Medulla oblongata (tissue), 1 donor: Measurements from ENCODE around the gene BARHL1.

Source experiments
- DNase-seq: peaks from one replicate; pipeline ENCODE4 v3.0.0-alpha.2; 2015; ENCODE audit errors: extremely low spot score

Gene BARHL1

GRCh38 chr9:132615774-132616173 lies 33.4 kb downstream of the BARHL1 start:
- no peak for DNase-seq

- no peak for DNase-seq
Measured at GRCh38 chr9:132616725-132617124, 34.3 kb downstream of the BARHL1 start.

GRCh38 chr9:132622159-132622558 lies 39.8 kb downstream of the BARHL1 start:
- DNase-seq, result no peak

- no peak for DNase-seq
Measured at GRCh38 chr9:132626285-132626684, 43.9 kb downstream of the BARHL1 start.

- peak; percentile 31 for DNase-seq
Measured at GRCh38 chr9:132627106-132627505, 44.7 kb downstream of the BARHL1 start.

- DNase-seq, result no peak
Measured at GRCh38 chr9:132627594-132627993, 45.2 kb downstream of the BARHL1 start.

- DNase-seq, result no peak
Measured at GRCh38 chr9:132628746-132629145, 46.3 kb downstream of the BARHL1 start.

GRCh38 chr9:132630116-132630515 lies 47.7 kb downstream of the BARHL1 start:
- no peak for DNase-seq

- DNase-seq, result no peak
Measured at GRCh38 chr9:132630811-132631210, 48.4 kb downstream of the BARHL1 start.

GRCh38 chr9:132631280-132631679 lies 48.9 kb downstream of the BARHL1 start:
- DNase-seq, result no peak

GRCh38 chr9:132631685-132632084 lies 49.3 kb downstream of the BARHL1 start:
- DNase-seq, result no peak

GRCh38 chr9:132632413-132633129 lies 50.2 kb downstream of the BARHL1 start:
- no peak for DNase-seq

- no peak for DNase-seq
Measured at GRCh38 chr9:132634327-132634726, 51.9 kb downstream of the BARHL1 start.

GRCh38 chr9:132637351-132637750 lies 54.9 kb downstream of the BARHL1 start:
- no peak for DNase-seq

- no peak for DNase-seq
Measured at GRCh38 chr9:132637801-132638200, 55.4 kb downstream of the BARHL1 start.

- no peak for DNase-seq
Measured at GRCh38 chr9:132638240-132638639, 55.8 kb downstream of the BARHL1 start.

GRCh38 chr9:132639322-132639721 lies 56.9 kb downstream of the BARHL1 start:
- DNase-seq, result no peak
